HG03558 (cell line): Measurements from ENCODE around the gene CKAP2L.
A peak's percentile ranks its signal among the peaks of the same experiment; 100 is the strongest.
"Not testable (repeated sequence)": the region's sequence is repeated elsewhere in the genome, so short reads cannot be mapped to it uniquely, and the experiment has no call there.

Source experiments
- ATAC-seq: cut with Tn5 transposase; IDR thresholded peaks from one replicate; pipeline ENCODE4 v1.9.1; 2021; ENCODE audit warnings: moderate number of reproducible peaks; ENCODE audit not compliant: unreplicated experiment; ENCODE audit errors: extremely low read depth

Gene CKAP2L

DNA sequence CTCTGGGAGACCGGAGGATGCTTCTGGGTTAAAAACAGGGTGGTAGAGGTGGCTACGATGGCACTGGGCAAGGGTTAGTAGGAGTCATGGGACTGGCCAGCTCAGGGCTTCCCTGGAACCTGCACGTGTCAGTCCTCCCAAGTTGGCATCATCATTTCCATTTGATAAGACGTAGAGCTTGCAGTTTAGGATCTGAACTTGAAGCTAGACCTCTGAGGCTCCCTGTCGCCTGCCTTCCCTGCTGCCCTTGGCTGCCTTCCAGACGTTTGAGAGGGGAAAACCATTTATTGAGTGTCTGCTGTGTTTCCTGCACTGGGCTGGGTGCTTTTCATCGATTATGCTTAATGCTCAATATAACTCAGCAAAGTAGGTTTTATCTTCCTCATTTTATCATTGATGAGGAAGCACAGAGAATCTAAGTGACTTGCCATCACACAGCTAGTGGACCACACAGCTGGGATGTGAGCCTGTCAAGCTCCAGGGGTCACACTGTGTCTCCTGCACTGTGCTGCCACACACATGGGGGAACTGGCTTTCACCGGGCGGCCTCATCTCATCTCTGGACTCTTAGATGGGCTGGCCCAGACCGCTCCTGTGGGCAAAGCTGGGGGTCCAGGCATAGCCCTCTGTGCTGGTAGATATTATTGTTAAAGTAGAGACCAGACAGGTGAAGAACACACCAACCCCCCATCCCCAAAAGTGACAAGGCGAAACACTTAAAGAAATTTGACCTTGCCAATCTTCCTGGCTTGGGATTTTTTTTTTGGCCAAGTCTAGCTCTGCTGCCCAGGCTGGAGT, 35.8 kb downstream of the CKAP2L start:
- no peak for ATAC-seq

DNA sequence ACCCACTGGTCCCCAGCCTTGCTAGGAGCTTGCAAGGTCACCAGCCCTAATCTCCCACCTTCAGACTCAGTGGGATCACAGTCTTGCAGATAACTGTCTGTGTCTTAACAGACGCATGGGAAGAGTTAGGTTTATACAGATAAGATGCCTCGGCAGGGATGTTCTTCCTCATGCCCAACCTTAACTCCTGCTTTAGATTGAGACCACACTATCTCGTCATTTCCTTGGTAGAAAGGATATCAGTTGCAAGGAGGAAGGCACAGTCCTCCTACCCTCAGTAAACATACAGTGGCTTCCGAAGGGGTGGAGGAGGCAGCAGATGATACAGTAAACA, 36.4 kb downstream of the CKAP2L start:
- ATAC-seq, result no peak

DNA sequence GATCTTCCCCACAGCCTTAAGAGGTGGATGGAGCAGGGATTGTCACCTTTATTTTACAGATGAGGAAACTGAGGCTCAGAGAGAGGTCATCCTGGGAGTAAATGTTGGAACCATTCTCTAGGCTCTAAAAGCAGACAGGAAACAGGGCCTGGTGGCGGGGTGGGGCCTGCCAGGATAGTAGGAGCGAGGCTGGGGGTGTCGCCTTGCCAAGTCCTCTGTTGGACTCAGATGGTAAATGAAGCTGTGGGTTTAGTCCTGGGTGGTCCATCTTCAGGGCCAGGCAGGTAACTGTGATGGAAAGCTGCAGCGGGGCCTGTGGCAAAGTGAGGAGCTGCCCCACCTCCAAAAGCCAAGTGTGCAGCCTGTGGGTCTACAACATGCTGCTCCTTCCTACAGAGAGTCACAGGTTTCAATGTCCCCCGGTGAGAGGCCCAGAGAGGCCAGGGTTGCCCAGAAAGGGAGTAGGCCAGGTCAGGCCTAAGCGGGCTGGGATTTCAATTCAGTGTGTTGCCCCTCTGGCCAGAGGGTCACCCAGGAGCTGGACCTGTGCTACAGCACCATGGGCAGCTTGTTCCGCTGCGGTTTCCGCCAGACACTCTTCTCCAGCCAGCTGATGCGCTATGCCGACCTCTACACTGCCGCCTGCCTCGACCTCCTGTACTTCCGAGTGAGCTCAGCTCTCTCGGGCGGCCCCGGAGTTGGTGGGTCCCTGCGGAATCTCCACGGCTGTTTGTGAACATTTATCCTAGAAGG, 37.0 kb downstream of the CKAP2L start:
- no peak for ATAC-seq

GRCh38 chr2:112726487-112727190, 37.8 kb downstream of the CKAP2L start:
- peak; percentile 82 for ATAC-seq

DNA sequence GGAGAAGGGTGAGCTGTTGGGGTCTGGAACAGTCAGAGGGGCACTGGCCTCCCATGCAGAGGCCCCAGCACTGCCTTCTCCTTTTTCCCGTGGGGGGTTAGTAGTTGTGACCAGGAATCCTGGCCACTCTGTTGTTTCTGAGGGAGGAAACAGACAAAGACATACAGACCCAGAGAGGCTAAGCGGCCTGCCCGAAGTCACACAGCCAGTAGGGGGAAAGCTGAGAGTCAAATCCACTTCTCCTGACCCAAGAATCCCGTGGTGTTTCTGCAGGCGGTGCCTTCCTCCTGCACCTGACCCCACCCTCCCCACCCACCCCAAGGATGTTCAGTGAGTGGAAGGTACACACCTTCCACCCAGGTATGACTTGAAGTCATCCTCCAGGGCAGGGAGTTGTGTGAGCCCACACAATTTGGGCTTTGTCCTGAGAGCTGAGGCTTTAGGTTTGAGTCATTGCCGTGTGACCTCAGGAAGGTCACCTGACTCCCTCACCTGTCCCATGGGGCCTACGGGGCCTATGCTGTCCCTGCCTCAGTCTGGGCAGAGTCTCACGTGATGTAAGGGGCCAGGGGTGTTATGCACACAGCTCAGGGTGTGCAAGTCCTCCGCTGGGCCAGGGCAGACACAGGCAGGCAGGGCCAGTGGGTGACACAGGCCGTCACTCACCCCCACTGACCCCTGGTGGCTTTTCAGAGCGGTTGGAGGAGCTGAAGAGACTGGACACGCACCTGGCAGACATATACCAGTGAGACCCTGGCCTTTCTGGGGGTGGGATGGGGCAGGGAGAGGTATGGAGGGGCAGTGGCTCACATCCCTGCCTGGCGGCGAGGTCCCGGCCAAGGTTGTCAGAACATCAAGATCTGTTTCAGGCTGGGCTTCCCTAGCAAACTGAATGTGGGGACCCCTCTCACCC, 38.6 kb downstream of the CKAP2L start:
- ATAC-seq, result no peak

DNA sequence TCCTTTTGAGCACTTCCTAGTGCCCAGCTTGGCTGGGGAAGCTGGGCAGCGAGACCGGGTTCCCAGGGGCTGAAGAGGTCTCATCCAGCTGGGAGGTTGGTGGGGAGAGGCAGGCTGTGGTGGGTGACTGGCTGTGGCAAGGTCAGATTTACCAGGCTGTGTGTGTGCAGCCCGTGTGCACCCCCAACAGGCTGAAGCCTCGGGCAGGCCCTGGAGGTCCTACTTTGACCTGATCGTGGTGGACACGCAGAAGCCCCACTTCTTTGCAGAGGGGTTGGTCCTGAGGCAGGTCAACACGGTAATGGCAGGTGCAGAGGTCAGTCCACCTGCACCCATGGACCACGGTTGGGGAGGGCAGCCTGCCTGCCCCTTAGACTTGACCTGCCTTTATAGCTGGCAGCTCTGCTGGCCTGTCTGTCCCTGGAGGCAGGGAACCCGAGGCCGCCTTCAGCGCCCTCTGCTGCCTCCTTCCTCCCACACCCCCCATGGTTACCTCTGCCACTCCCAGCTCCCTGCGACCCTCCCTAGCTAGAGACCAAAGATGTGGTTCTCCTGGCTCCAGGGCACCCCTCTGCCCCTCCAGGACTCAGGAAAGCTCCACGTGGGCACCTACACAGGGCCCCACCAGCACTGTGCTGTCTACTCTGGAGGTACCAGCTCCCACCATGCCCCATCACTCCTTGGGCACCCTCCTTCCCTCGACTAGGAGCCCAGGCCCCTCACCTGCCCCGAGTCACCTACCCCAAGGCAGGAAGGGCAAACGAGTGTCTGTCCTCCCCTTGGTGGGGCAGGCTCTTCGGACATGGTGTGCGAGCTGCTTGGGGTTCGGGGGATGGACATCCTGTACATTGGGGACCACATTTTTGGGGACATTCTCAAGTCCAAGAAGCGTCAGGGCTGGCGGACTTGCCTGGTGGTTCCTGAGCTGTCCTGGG, 39.6 kb downstream of the CKAP2L start:
- ATAC-seq, result no peak

DNA sequence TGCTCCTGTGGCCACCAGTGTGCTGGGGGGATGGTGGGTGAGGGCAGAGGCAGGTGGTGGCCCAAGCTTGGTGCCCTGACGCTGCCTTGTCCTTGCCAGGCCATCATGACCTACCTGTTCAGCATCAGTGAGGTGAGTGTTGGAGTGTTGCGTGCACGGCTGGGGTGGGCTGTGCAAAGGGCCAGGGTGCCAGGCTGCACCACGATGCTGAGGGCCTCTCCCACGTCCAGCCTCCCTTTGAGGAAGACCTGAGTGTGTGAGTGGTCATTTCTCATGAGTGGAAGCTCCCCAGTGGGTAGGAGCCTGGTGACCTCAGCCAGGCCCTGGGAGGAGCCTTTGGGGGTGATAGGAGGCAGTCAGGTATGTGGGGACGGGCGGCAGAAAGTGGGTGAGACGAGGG, 40.4 kb downstream of the CKAP2L start:
- no peak for ATAC-seq

GRCh38 chr2:112723547-112723940, 40.9 kb downstream of the CKAP2L start:
- no peak for ATAC-seq

GRCh38 chr2:112722816-112723546, 41.4 kb downstream of the CKAP2L start:
- ATAC-seq, result no peak

DNA sequence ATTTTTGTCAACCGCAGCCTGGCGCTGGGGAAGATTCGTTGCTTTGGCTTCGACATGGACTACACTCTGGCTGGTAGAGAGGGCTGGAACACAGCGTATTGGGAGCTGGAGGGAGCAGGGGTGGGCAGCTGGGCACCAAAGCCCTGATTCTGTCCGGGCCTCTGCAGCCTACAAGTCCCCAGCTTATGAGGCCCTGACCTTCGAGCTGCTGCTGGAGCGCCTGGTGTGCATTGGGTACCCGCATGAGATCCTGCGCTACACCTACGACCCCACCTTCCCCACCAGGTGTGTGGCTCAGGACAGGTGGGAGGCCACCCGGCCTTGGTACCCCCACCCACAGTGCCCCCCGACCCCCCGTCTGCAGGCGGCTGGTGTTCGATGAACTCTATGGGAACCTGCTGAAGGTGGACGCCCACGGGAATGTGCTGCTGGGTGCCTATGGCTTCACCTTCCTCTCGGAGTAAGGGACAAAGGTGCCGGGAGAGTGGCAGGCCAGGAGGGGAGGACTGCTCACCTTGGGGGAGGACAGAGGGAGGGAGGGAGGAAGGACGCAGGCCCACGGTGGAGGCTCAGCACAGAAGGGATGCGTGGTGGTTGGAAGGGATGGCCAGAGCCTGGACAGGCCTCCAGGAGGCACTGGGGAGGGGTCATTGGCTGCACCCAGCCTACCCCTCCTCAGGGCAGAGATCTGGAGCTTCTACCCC, 42.4 kb downstream of the CKAP2L start:
- no peak for ATAC-seq

DNA sequence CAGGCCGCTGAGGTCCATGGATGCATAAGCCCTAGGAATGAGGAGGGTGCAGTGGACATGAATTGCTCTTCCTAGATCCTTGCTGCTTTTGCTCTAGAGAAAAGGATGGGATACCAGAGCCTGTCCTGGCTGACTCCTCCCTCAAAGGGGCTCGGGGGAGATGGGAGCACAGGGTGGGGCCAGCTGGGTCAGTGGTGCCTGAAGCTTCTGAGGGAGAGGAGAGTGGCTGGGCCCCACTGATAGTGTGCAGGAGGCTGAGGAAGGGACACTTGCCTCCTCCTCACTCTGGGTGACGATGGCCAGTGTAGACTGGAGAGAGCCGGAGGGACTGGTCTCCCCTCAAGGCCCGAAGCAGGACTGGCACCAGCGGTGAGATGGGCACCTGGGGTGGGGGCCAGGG, 43.6 kb downstream of the CKAP2L start, which contains the start of gene NT5DC4:
TSS of gene NT5DC4 (plus strand) at position 236 of the 400 bp plus-strand sequence. CDS start at position 296, 60 bp downstream.
- ATAC-seq, result no peak

- ATAC-seq, result no peak
Measured at GRCh38 chr2:112718863-112719370, 45.5 kb downstream of the CKAP2L start.

GRCh38 chr2:112716826-112717352, 47.5 kb downstream of the CKAP2L start:
- not testable (repeated sequence) for ATAC-seq

GRCh38 chr2:112716094-112716493, 48.3 kb downstream of the CKAP2L start:
- ATAC-seq, result not testable (repeated sequence)

- ATAC-seq, result no peak
Measured at GRCh38 chr2:112714836-112715631, 49.4 kb downstream of the CKAP2L start.

GRCh38 chr2:112714331-112714730, 50.1 kb downstream of the CKAP2L start:
- ATAC-seq, result no peak
